HEK293 (cell line): ENCODE data around the gene CYS1.

Experiments used
- BCL11B ChIP-seq: fragments of 450-650 bp; formaldehyde crosslinking; IDR thresholded peaks from 2 replicates; pipeline ENCODE4 v1.5.1; 2016; ENCODE audit warnings: low read depth, missing biosample characterization, missing genetic modification characterization
- FEZF1 ChIP-seq: fragments of 450-650 bp; formaldehyde crosslinking; IDR thresholded peaks from 2 replicates; pipeline ENCODE4 v1.5.1; 2016; ENCODE audit warnings: missing biosample characterization, missing genetic modification characterization
- GLI4 ChIP-seq: fragments of 450-650 bp; formaldehyde crosslinking; IDR thresholded peaks from 2 replicates; pipeline ENCODE4 v1.5.1; 2016; ENCODE audit warnings: missing biosample characterization, missing genetic modification characterization
- HOXA7 ChIP-seq: sonication (generic); formaldehyde crosslinking; IDR thresholded peaks from 2 replicates; pipeline ENCODE4 v1.8.1; 2022; ENCODE audit warnings: missing genetic modification reagents, borderline replicate concordance
- KLF16 ChIP-seq: fragments of 450-650 bp; formaldehyde crosslinking; IDR thresholded peaks from 2 replicates; pipeline ENCODE4 v1.5.1; 2017; ENCODE audit warnings: missing biosample characterization, missing genetic modification characterization
- PRDM1 ChIP-seq: fragments of 450-650 bp; formaldehyde crosslinking; IDR thresholded peaks from 2 replicates; pipeline ENCODE4; 2016; ENCODE audit warnings: missing biosample characterization, missing genetic modification characterization
- SP7 ChIP-seq: fragments of 450-650 bp; formaldehyde crosslinking; IDR thresholded peaks from 2 replicates; pipeline ENCODE4 v1.5.1; 2016; ENCODE audit warnings: missing biosample characterization, missing genetic modification characterization
- TCF7L2 ChIP-seq: IDR thresholded peaks from 2 replicates; pipeline ENCODE4 v1.6.1; 2011; ENCODE audit warnings: low read depth, mild to moderate bottlenecking, inconsistent platforms, low read length, moderate library complexity, borderline replicate concordance
- ZBTB20 ChIP-seq: fragments of 450-650 bp; formaldehyde crosslinking; IDR thresholded peaks from 2 replicates; pipeline ENCODE4 v1.5.1; 2016; ENCODE audit warnings: missing biosample characterization, missing genetic modification characterization
- ZNF16 ChIP-seq: fragments of 450-650 bp; formaldehyde crosslinking; IDR thresholded peaks from 2 replicates; pipeline ENCODE4 v1.5.1; 2016; ENCODE audit warnings: low read depth, missing biosample characterization, missing genetic modification characterization
- ZNF175 ChIP-seq: fragments of 450-650 bp; formaldehyde crosslinking; IDR thresholded peaks from 2 replicates; pipeline ENCODE4 v1.5.1; 2016; ENCODE audit warnings: missing biosample characterization, missing genetic modification characterization
- ZNF302 ChIP-seq: fragments of 450-650 bp; formaldehyde crosslinking; IDR thresholded peaks from 2 replicates; pipeline ENCODE4 v1.5.1; 2016; ENCODE audit warnings: missing biosample characterization, missing genetic modification characterization, low read depth
- ZNF423 ChIP-seq: fragments of 450-650 bp; formaldehyde crosslinking; IDR thresholded peaks from 2 replicates; pipeline ENCODE4 v1.5.1; 2016; ENCODE audit warnings: missing biosample characterization, missing genetic modification characterization
- ZNF529 ChIP-seq: fragments of 450-650 bp; formaldehyde crosslinking; IDR thresholded peaks from 2 replicates; pipeline ENCODE4 v1.5.1; 2017; ENCODE audit warnings: missing genetic modification characterization, missing biosample characterization; ENCODE audit not compliant: insufficient replicate concordance
- ZNF558 ChIP-seq: fragments of 450-650 bp; formaldehyde crosslinking; IDR thresholded peaks from 2 replicates; pipeline ENCODE4 v1.5.1; 2016; ENCODE audit warnings: missing biosample characterization, missing genetic modification characterization
- ZNF560 ChIP-seq: fragments of 450-650 bp; formaldehyde crosslinking; IDR thresholded peaks from 2 replicates; pipeline ENCODE4 v1.5.1; 2017; ENCODE audit warnings: missing biosample characterization, missing genetic modification characterization, borderline replicate concordance
- ZNF610 ChIP-seq: fragments of 450-650 bp; formaldehyde crosslinking; IDR thresholded peaks from 2 replicates; pipeline ENCODE4 v1.5.1; 2016; ENCODE audit warnings: missing biosample characterization, missing genetic modification characterization, borderline replicate concordance
- ZNF677 ChIP-seq: fragments of 450-650 bp; IDR thresholded peaks from 2 replicates; pipeline ENCODE4 v1.5.0; 2018; ENCODE audit warnings: missing biosample characterization, mild to moderate bottlenecking, missing genetic modification characterization, moderate library complexity
- ZNF843 ChIP-seq: fragments of 450-650 bp; formaldehyde crosslinking; IDR thresholded peaks from 2 replicates; pipeline ENCODE4 v1.5.1; 2016; ENCODE audit warnings: missing biosample characterization, missing genetic modification characterization
- ZSCAN30 ChIP-seq: fragments of 450-650 bp; IDR thresholded peaks from 2 replicates; pipeline ENCODE4 v1.5.1; 2018; ENCODE audit warnings: missing biosample characterization, mild to moderate bottlenecking, missing genetic modification characterization, moderate library complexity
- TF ChIP-seq, protein P1 (sequence below): fragments of 450-650 bp; formaldehyde crosslinking; IDR thresholded peaks from 2 replicates; pipeline ENCODE4 v1.5.1; 2016; ENCODE audit warnings: missing biosample characterization, missing genetic modification characterization
- TF ChIP-seq, protein P2 (sequence below): fragments of 450-650 bp; formaldehyde crosslinking; IDR thresholded peaks from 2 replicates; pipeline ENCODE4 v1.5.1; 2016; ENCODE audit warnings: missing biosample characterization, missing genetic modification characterization
- TF ChIP-seq, protein P3 (sequence below): fragments of 450-650 bp; formaldehyde crosslinking; IDR thresholded peaks from 2 replicates; pipeline ENCODE4; 2016; ENCODE audit warnings: missing biosample characterization, missing genetic modification characterization
- TF ChIP-seq, protein P4 (sequence below): fragments of 450-650 bp; formaldehyde crosslinking; IDR thresholded peaks from 2 replicates; pipeline ENCODE4 v1.5.1; 2016; ENCODE audit warnings: missing biosample characterization, missing genetic modification characterization
- TF ChIP-seq, protein P5 (sequence below): fragments of 450-650 bp; formaldehyde crosslinking; IDR thresholded peaks from 2 replicates; pipeline ENCODE4 v1.5.1; 2016; ENCODE audit warnings: missing biosample characterization, missing genetic modification characterization
- TF ChIP-seq, protein P6 (sequence below): fragments of 450-650 bp; formaldehyde crosslinking; IDR thresholded peaks from 2 replicates; pipeline ENCODE4 v1.5.1; 2016; ENCODE audit warnings: missing biosample characterization, missing genetic modification characterization
- TF ChIP-seq, protein P7 (sequence below): fragments of 450-650 bp; formaldehyde crosslinking; IDR thresholded peaks from 2 replicates; pipeline ENCODE4 v1.5.1; 2016; ENCODE audit warnings: missing biosample characterization, missing genetic modification characterization

Gene CYS1

DNA sequence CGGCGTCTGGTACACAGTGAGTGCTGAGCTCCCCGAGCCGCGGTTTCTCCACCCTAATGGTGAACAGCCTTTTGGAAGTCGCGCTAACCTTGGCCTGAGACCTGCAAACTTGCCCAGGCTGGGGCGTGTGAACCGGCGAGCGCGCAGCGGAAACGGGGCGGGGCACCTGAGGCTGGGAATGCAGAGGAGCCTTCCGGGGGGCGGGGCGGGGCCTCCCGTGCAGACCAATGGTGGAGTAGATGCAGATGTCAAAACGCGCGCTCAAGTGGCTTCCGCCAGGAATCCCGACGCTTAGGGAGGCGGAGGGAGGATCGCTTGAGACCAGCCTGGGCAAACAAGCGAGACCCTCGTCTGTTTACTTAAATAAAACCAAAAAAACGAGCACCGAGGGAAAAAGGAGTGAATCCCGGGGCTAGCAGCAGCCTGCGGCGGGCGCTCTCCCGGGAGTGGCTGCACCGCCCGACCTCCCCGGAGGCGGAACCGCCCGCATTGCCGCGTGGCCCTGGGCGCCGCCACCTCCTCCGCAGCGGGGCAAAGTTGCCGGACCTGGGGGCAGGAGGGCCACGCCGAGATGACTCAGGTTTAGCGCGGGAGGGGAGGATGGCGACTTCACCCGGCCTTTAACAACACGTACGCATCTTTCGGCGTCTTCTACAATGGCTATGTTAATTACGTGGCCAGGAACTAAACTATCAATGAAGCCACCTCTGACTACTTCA is 40.1 kb upstream of the CYS1 start (continued):
- TF ChIP-seq, protein P1, sequence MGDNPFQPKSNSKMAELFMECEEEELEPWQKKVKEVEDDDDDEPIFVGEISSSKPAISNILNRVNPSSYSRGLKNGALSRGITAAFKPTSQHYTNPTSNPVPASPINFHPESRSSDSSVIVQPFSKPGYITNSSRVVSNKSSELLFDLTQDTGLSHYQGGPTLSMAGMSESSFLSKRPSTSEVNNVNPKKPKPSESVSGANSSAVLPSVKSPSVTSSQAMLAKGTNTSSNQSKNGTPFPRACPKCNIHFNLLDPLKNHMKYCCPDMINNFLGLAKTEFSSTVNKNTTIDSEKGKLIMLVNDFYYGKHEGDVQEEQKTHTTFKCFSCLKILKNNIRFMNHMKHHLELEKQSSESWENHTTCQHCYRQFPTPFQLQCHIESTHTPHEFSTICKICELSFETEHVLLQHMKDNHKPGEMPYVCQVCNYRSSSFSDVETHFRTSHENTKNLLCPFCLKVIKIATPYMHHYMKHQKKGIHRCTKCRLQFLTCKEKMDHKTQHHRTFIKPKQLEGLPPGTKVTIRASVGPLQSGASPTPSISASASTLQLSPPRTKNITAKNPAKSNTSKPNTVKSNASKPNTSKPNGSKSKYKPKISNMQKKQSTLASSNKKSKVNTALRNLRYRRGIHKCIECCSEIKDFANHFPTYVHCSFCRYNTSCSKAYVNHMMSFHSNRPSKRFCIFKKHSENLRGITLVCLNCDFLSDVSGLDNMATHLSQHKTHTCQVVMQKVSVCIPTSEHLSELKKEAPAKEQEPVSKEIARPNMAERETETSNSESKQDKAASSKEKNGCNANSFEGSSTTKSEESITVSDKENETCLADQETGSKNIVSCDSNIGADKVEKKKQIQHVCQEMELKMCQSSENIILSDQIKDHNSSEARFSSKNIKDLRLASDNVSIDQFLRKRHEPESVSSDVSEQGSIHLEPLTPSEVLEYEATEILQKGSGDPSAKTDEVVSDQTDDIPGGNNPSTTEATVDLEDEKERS, result no peak
- TF ChIP-seq, protein P2, sequence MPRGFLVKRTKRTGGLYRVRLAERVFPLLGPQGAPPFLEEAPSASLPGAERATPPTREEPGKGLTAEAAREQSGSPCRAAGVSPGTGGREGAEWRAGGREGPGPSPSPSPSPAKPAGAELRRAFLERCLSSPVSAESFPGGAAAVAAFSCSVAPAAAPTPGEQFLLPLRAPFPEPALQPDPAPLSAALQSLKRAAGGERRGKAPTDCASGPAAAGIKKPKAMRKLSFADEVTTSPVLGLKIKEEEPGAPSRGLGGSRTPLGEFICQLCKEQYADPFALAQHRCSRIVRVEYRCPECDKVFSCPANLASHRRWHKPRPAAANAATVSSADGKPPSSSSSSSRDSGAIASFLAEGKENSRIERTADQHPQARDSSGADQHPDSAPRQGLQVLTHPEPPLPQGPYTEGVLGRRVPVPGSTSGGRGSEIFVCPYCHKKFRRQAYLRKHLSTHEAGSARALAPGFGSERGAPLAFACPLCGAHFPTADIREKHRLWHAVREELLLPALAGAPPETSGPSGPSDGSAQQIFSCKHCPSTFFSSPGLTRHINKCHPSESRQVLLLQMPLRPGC (tag by site-specific recombination), result no peak
- no peak for TF ChIP-seq ZNF529 (tag by site-specific recombination)
- TF ChIP-seq, protein P3, sequence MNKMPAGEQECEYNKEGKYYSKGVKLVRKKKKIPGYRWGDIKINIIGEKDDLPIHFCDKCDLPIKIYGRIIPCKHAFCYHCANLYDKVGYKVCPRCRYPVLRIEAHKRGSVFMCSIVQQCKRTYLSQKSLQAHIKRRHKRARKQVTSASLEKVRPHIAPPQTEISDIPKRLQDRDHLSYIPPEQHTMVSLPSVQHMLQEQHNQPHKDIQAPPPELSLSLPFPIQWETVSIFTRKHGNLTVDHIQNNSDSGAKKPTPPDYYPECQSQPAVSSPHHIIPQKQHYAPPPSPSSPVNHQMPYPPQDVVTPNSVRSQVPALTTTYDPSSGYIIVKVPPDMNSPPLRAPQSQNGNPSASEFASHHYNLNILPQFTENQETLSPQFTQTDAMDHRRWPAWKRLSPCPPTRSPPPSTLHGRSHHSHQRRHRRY, result no peak
- TF ChIP-seq ZNF302 (tag by site-specific recombination), result no peak
- no peak for TF ChIP-seq ZNF677 (tag by site-specific recombination)
- 0 out of 2 replicates have a peak, but pooled peaks have one; percentile 16 for TF ChIP-seq ZSCAN30 (tag by site-specific recombination)
- no peak for TF ChIP-seq ZNF843
- no peak for TF ChIP-seq ZNF560 (tag by site-specific recombination)
- no peak for TF ChIP-seq ZNF175 (tag by site-specific recombination)
- TF ChIP-seq, protein P4, sequence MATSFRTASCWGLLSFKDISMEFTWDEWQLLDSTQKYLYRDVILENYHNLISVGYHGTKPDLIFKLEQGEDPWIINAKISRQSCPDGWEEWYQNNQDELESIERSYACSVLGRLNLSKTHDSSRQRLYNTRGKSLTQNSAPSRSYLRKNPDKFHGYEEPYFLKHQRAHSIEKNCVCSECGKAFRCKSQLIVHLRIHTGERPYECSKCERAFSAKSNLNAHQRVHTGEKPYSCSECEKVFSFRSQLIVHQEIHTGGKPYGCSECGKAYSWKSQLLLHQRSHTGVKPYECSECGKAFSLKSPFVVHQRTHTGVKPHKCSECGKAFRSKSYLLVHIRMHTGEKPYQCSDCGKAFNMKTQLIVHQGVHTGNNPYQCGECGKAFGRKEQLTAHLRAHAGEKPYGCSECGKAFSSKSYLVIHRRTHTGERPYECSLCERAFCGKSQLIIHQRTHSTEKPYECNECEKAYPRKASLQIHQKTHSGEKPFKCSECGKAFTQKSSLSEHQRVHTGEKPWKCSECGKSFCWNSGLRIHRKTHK (tag by site-specific recombination), result no peak
- TF ChIP-seq KLF16 (tag by site-specific recombination), result peak; percentile 72
- TF ChIP-seq, protein P5, sequence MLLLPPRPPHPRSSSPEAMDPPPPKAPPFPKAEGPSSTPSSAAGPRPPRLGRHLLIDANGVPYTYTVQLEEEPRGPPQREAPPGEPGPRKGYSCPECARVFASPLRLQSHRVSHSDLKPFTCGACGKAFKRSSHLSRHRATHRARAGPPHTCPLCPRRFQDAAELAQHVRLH (tag by site-specific recombination), result no peak
- peak; percentile 70 for TF ChIP-seq SP7 (tag by site-specific recombination)
- TF ChIP-seq HOXA7, result no peak
- TF ChIP-seq ZNF558 (tag by site-specific recombination), result no peak
- no peak for TF ChIP-seq PRDM1 (tag by site-specific recombination)
- no peak for TF ChIP-seq ZNF16 (tag by site-specific recombination)
- TF ChIP-seq GLI4 (tag by site-specific recombination), result no peak
- TF ChIP-seq ZNF610 (tag by site-specific recombination), result no peak
- TF ChIP-seq ZBTB20 (tag by site-specific recombination), result peak; percentile 78
- no peak; the same call in 1 of the 2 replicates for TF ChIP-seq FEZF1 (tag by site-specific recombination)
- TF ChIP-seq BCL11B (tag by site-specific recombination), result peak; percentile 78; the same call in 1 of the 2 replicates
- TF ChIP-seq, protein P6, sequence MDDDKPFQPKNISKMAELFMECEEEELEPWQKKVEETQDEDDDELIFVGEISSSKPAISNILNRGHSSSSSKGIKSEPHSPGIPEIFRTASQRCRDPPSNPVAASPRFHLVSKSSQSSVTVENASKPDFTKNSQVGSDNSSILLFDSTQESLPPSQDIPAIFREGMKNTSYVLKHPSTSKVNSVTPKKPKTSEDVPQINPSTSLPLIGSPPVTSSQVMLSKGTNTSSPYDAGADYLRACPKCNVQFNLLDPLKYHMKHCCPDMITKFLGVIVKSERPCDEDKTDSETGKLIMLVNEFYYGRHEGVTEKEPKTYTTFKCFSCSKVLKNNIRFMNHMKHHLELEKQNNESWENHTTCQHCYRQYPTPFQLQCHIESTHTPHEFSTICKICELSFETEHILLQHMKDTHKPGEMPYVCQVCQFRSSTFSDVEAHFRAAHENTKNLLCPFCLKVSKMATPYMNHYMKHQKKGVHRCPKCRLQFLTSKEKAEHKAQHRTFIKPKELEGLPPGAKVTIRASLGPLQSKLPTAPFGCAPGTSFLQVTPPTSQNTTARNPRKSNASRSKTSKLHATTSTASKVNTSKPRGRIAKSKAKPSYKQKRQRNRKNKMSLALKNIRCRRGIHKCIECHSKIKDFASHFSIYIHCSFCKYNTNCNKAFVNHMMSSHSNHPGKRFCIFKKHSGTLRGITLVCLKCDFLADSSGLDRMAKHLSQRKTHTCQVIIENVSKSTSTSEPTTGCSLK (tag by site-specific recombination), result no peak
- TF ChIP-seq, protein P7, sequence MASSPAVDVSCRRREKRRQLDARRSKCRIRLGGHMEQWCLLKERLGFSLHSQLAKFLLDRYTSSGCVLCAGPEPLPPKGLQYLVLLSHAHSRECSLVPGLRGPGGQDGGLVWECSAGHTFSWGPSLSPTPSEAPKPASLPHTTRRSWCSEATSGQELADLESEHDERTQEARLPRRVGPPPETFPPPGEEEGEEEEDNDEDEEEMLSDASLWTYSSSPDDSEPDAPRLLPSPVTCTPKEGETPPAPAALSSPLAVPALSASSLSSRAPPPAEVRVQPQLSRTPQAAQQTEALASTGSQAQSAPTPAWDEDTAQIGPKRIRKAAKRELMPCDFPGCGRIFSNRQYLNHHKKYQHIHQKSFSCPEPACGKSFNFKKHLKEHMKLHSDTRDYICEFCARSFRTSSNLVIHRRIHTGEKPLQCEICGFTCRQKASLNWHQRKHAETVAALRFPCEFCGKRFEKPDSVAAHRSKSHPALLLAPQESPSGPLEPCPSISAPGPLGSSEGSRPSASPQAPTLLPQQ, result 0 out of 2 replicates have a peak, but pooled peaks have one; percentile 51
- no peak for TF ChIP-seq TCF7L2
- TF ChIP-seq ZNF423, result 0 out of 2 replicates have a peak, but pooled peaks have one; percentile 27
